ENCODE data around the gene MIS12.

Gene MIS12, protein sequence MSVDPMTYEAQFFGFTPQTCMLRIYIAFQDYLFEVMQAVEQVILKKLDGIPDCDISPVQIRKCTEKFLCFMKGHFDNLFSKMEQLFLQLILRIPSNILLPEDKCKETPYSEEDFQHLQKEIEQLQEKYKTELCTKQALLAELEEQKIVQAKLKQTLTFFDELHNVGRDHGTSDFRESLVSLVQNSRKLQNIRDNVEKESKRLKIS

DNA sequence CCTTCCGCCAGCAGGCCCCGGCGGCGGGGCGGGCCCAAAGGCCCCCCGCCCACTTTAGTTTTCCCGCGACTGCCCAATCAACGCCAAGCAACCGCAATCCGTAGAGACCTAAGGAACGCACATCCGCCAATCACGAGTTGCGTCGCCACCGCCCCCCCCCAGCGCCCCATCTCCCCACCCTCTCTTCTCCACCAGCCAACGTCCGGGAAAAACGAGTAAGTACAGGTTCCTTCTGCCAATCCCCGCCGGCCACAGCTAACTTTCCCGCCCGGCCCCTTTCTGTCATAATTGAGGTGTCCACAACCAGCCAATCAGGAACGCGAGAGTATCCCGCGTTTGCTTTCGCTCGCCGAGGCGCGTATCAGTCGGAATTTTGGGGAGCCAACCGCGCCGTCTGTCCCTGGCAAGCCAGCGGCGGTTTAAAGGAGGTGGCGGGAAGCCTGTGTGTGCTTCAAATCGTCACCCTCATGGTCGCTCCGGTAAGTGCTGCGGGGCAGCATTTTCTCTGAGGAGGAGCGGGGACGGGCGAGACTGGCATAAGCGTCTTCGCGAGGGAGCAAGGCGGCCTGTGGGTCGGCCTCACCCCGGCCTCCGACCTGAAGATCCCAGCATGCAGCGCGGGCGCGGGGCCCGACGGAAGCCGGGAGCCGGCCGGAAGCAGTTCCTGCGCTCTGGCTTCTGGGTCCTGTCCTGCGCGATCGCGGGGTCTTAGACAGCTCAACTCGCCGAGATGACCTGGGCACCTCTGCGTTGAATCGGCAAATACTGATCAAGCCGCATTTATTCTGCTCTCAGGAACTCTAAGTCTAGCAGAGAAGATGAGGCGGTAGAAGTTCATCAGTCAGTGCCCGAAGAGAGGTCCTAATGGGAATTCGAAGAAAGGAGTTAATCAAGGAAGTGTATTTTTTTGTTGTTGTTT lies at the start of gene MIS12:
Gene MIS12 (plus strand): TSS at position 361 of the 919 bp plus-strand sequence. CDS start 2,297 bp downstream, outside the sequence.
- peak; percentile 99 for DNase-seq

DNA sequence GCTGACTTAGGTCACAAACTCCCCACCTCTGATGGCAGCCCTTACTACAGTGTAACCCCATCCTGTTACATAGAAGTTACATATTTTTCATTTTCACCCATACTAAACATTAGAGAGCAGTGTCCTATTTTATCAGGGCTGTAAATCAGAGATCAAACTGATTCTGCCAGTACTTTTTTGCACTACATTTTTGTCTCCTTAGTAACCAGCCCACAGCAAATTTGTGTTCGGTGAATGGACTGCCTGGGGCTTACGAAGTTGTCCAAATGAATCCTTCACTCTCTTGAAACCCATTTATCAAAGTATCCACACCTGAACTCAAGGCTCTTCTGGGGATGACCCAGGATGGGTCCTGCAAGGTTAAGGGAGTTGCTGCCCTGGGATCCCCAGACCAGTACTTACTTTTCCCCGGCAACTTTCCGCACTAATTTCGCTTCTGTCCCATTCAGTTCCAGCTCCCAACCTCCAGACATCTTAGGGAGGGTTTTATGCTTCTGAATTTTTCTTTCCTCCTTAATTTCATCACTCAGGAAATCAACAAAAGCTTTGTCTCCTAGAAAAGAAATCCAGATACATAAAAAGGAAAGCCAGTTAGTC lies 48.5 kb upstream of the MIS12 start:
- no peak for DNase-seq

DNA sequence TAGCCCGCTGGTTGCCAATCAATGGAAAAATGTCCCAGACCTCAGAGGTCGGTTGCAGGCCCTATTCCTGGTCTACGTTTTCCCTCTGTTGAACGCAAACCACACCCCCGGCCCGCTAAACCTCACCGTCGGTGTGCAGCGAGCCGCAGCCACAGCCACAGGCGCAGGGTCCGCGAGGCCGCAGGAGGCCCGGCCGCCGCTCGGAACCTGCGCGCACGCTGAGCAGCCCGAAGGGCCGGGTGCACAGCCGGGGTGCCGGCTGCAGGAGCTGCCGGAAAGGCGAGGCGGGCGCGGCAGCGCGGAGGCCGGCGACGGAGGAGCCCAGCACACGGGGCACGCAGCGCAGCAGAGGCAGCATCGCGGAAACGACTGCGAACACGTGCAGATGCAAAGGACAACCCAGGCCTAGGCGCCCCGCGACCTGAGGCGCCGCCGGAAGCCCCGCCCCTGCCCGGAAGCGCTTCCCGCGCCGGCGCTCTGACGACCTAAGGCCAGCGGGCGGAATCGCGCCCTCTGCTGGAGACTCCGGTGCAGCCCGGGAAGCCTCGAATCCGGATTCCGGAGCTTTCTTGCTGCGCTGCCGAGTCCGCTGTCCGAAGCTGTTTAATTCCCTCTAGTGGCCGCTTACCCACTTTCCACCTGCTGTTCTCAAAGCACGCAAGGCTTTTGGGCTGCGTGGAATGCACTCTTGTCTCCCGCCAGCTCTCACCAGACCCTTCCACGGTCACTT lies 47.5 kb upstream of the MIS12 start, which contains the start of gene C1QBP:
Gene C1QBP (minus strand): TSS at position 440 of the 730 bp plus-strand sequence. CDS start 82 bp downstream, at position 358.
- peak; percentile 86 for DNase-seq

DNA sequence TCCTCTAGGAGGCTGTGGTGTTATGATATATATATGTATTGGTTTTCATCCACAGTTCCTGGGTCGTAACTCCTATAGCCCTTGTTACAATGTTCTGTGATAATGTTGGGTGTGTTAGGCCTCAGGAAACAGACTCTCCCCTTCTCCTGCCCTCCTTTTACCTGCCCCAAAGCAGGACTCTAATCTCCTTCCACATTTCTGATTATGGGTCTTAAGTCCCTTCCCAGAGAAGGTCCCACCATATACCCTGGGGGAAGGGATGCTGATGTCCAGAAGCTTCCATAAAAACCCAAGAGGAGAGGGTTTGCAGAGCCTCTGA lies 47.0 kb upstream of the MIS12 start:
- no peak for DNase-seq

DNA sequence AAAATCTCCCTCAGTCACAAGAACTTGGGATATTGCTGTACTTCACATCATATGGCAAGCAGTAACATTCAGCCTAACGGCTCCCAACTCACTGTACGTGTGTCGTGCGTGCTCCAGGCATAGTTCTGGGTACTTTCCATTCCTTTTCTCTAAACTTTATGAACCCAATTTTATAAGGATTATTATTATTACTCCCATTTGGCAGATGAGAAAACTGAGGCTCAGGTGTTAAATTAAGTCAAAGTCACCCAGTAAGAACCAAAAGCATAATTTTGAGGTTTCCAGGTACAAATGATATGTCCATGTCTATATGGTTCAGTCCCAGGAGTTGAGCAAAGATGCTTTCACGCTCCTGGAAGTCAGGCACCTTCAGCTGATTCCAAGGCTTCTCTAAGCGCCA lies 42.6 kb upstream of the MIS12 start:
- no peak for DNase-seq

DNA sequence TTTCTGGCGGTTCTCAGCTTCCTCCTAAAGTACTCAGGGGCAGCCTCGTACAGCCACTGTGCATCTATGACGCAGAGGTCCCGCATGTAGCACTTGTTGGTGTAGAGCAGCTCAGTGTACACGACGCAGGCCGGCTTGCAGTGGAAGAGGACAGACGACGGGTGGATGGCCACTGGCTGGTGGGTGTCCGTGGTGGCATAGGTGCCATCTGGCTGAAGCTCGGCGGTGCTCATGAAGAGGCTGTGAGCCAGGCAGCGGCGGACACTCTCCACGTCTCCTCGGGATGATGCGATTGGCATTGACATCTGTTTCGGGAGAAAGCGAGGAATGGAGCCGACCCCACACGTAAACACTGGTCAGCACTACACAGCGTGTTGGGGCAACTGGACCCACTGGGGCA lies 42.2 kb upstream of the MIS12 start:
- no peak for DNase-seq

DNA sequence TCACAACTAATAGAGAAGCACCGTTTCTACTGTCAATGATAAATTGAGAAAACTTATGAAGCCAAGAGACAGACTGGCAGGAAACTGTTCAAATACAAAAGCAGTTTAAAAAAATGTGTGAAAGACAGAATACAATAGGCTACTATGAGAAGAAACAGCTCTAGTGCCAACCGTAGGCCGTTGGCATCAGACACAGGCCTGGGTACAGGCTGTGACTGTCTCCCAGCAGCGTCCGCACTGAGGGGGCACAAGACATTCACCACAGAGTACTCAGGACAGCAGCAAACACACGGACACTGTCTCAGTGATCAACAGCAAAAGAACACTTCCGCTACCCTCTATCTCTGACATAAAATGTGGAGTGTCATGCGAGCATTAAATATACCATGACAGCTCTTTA lies 39.6 kb upstream of the MIS12 start:
- no peak for DNase-seq

DNA sequence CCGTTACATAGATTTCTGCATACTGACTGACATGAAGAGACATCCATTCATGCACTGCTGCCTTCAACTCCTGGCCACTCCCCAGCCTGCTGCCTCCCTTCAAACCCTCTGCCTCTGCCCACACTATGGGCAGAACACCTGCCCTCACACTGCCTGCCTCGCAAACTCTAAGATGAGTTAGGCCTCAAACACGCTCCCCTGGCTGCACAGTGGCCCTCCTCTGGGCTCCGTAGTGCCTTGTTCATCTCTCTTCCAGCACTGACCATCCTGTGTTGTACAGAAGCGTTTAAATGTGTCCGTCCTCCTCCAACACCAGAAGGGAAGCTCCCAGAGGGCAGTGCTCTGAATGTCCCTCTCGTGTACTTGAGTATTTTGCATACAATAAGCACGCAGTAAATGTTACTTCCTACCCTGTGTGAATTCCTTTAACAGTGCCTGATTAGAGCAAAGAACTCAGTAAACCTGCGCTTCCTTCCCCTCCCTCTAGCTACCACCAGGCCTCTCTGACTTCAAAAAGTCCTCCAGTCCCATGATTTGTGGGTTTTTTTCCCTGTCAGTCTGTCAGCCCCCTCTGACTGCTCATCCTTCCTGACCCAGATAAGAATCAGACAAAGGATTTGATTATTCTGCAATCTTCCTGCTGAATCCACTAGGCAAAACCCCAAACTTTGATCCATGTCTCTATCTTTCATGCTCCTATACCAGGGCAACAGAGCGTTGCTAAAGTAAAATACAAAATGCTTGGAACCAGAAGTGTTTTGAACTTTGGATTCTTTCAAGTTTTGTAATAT lies 21.5 kb upstream of the MIS12 start:
- DNase-seq: no peak

DNA sequence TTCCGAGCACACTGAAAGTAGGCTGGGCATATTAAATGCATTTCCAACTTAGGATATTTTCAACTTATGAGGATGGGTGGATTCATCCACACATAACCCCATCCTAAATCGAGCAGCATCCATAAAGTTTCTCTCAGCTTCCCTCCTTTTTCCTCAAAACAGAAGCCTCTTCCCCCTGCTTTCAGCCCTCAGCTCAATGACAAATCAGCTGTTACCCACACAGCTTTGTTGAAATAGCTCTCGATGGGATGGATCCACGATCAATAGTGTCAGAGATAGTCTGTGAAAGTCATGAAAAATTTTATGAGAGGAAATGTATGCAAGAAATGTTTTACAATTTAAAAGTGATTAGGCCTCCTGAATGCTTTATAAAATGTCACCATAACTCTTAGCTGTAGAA lies 20.1 kb upstream of the MIS12 start:
- DNase-seq: no peak

DNA sequence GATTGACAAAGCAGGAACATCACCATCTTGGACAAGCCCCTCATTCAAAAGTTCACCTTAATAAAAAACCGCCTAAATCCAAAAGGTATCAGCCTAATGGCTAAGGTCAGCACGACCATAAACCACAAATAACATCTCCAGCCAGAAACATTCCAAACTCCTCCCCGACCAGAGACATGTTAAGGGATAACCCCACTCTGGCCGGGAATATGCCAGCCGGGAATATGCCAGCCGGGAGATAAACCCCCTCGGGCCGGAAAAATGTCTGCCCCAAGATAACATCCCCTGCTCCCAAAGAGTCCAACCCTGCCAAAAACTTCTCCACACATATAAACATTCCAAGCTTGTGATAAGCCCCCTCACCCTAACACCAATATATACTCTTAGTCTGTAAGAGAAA lies 18.9 kb upstream of the MIS12 start:
- DNase-seq: no peak

DNA sequence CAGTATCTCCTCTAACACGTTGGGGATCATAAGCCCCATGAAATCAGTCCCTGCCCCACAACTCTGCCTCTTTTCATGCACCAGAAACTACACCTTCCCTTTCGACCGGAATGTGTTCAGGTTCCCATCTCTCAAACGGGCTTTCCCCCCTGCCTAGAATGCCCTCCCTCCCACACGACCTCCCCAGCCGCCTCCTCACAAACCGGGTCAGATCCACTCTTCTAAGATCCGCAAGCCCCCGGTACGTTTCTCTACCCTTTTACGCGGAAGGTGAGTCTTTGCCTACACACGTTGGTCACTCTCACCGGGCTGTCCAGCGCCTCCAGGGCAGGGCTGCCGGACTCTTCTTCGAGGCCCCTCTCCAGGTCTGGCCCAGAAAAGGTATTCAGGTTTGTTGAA lies 18.3 kb upstream of the MIS12 start:
- peak; percentile 35 for DNase-seq

DNA sequence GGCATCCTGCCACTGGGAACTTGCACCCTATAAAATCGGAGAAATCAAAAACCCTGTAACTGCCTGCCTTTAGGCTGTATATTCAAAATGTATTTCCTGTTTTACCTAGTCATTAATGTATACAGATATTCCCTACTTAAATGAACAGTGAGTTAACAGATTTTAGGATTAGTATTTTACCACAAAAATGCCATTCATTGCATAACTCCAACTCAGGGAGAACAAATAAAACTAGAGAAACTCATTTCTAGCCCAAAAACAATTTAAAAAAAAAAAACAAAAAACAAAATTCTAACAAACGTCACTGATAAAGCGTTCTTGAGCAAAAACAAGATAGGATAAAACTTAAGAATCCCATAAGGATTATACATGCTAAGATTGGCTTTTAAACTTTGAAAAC lies 13.9 kb upstream of the MIS12 start:
- no peak for DNase-seq

DNA sequence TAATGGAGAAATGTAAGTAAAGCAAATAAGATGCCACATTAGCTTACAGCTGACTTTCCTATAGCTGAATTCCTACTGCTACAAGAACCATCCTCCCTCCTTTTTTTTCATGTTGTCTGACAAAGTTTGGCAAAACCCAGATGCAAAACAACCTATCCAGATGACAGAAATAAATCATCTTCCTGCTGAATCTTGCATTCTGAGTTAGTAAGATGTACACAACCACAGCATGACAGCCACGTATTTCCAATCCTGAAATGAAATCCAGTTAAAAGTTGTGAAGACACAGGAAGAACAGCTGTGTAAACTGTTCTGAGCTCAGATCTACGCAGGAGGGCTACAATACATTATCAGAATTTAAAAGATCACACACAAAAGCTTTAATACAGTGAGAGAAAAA lies 12.5 kb upstream of the MIS12 start:
- DNase-seq: no peak

DNA sequence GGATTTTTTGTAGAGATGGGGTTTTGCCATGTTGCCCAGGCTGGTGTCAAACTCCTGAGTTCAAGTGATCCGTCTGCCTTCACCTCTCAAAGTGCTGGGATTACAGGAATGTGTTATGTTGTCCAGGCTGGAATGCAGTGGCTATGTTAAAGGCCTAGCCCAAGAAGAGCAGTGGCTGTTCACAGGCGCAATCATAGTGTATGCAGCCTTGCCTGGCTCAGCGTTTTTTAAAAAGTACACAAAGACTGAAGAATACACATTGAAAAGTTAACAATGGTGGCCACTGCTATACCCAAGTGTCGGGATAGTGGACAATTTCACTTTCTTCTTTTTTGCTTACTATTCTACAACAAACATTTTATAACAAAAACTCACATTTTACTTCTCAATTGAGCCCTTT lies 7.4 kb upstream of the MIS12 start:
- no peak for DNase-seq

DNA sequence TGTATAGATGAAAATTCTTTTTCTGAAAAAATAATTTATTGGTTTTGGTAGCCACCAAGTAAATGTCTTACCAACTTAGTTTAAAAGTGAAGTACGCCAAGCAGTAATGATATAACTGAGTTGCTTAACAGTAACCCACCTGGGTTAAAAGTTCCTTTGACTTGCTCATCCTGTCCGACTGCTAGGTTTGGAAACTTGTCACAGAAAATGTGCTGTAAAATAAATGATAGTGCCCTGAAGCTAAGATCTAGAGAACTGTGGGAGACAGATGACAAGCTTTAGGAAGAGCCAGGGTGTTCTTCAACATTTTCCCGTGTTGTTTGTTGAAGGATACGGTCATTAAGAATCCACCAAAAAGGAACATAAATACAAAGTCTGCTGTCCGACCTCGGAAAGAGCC lies 5.4 kb upstream of the MIS12 start:
- DNase-seq: no peak

DNA sequence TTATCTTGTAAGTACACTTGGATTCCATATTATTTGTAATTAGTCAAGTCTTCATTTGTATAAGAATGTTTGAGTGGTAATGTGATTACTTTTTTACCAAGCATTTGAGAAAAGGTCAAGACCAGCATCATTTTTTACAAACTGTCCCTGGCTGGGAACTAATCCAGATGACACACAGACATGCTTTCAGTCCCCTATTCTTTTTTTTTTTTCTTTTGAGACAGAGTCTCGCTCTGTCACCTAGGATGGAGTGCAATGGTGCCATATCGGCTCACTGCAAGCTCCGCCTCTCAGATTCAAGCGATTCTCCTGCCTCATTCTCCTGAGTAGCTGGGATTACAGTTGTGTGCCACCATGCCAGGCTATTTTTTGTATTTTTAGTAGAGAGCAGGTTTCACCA lies 4.9 kb upstream of the MIS12 start:
- DNase-seq: no peak

DNA sequence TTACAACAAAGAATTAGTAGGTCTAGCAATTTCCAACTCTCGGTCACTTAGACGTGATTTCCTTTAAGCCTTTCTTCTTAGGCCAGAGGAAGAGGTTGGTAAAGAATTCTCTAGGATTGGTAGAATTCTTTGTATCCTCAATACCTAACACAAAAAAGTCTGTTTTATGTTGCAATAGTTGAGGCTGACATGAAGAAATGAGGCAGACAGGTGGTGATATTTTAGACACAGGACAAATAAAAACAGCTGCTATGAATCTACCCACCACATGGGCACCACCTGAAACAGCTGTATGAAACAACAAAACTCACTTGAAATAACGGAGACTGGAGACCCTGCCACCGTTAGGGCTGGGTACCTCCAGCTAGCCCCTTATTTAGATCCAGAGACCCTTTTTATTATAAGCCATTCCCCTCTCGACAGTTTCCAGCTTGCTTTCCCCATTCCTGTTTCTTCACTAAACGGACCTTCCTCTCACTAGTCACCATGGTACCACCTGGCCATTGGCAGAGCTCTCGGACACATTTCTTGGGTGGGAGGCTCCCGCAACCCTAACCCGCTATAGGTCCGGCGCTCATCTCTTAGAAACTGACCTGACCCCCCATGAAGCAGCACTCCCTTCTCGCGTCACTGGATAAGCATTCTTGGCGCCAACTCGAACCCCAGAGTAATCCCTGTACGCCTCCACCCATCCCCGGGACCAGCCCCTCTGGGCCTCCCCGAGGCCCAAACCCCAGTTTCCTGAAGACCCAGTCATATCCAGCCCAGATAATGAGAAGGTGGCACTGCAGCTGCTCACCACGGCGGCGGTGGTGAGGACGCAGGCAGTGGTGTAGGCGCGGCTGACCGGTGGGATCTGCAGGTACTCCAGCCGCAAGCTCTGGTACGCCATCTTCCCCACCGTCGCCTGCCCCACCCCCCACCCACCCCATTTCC lies 828 bp upstream of the MIS12 start, which contains the start of gene DERL2:
Gene DERL2 (minus strand): TSS at position 909 of the 936 bp plus-strand sequence. CDS start 17 bp downstream, at position 892.
- DNase-seq: peak; percentile 69

DNA sequence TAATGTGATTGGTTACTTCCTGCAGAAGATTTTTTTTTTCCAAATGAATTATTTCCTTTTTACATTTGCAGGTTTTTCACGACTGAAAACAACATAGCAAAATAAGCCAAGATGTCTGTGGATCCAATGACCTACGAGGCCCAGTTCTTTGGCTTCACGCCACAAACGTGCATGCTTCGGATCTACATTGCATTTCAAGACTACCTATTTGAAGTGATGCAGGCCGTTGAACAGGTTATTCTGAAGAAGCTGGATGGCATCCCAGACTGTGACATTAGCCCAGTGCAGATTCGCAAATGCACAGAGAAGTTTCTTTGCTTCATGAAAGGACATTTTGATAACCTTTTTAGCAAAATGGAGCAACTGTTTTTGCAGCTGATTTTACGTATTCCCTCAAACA lies 2.4 kb downstream of the MIS12 start:
- no peak for DNase-seq

DNA sequence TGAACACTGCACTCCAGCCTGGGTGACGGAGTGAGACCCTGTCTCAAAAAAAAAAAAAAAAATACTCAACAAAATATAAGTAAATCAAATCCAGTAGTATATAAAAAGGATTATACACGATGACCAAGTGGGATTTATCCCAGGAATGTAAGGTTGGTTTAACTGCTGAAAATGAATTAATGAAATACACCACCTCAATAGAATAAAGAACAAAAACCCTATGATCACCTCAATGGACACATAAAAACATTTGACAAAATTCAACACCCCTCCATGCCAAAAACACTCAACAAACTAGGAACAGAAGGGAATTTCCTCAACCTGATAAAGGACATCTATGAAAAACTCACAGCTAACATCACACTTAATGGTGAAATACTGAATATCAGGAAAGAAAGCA lies 6.6 kb downstream of the MIS12 start:
- no peak for DNase-seq

DNA sequence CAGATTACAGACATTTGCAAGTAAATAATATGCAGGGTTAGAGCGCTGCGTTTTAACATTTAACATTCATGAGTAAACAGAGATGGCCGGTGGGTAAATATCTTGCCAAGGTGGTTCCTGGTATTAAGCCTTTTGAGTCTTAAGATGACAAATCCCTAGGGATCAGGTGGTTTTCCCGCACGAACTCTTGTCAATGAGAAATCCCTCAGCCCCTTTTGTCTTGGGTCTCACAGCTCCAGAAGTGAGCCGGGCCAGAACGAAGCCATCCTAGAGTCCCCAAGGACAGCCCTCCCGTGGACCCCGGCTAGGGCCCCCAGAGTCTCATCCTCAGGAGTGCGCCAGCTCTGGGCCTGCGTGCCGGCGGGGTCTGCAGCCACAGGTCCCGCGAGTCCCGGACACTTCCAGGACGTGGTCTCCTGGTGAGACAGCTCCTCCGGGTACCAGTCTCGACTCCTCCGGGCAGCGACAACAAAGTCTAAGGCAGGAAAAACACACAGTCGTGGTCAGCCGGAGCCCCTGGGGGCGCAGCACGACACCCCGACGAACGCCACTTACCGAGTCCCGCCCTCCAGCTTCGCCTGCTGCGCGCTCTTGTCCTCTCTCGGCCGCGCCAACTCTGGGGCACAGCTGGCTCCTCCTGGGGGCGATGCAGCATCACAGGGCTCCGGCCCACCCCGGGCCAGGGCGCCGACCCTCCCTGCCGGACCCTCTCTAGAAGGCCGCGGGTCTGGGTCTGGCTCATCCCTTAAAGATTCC lies 13.3 kb downstream of the MIS12 start:
- DNase-seq: no peak

DNA sequence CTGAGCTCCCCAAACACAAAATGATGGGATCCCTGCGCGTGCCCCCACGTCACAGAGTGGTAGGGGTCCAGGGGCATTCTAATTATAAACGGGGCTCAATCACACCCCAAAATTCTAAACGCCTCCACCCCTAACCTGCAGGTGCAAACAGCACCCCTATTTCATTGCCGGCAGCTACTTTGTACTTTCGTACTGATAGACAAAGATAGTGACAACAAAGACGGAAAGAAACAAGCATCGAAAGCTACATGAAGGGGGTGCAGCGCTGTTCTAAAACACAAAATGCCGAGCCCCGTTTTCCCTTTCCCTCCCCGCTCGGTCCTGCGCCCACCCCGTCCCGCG lies 13.9 kb downstream of the MIS12 start:
- DNase-seq: no peak

Measured in NCI-H146 (cell line).